Ovary (tissue), 9 donors: ENCODE data around the gene CCNK. TPM values are rescaled to one million over a fixed set of nuclear protein-coding genes. Genes with fewer than 3 reads are reported as not detected.

Source experiments
- DNase-seq, 5 donors: peaks; one replicate each; pipeline ENCODE4 v3.0.0-alpha.2; 2019 to 2020
- H3K27ac ChIP-seq, 2 donors: fragments of 200-600 bp; one replicate each; pipeline versions ENCODE4 v1.5.1 to v1.8.0; 2019 to 2022
- H3K27me3 ChIP-seq: fragments of 200-600 bp; one replicate; pipeline ENCODE4 v1.8.0; 2022
- H3K36me3 ChIP-seq: fragments of 200-600 bp; sonication (generic); one replicate; pipeline ENCODE4 v1.5.1; 2019
- H3K4me1 ChIP-seq: one replicate; pipeline ENCODE4 v1.8.1; 2013; ENCODE audit warnings: mild to moderate bottlenecking, moderate library complexity; ENCODE audit not compliant: insufficient read depth
- H3K4me3 ChIP-seq: fragments of 200-600 bp; sonication (generic); one replicate; pipeline ENCODE4 v1.5.1; 2017
- H3K9me3 ChIP-seq, 2 donors: fragments of 200-600 bp in 1 of 2; sonication (generic) in 1 of 2; one replicate each; pipeline versions ENCODE4 v1.5.1 to v1.8.1; 2013 to 2019; ENCODE audit warnings: mild to moderate bottlenecking in 1 of 2, moderate library complexity in 1 of 2
- CTCF ChIP-seq, 3 donors: fragments of 450-650 bp in 2 of 3; fragments of 200-600 bp in 1 of 3; IDR thresholded peaks; one replicate each; pipeline versions ENCODE4 v1.5.1 to v1.8.0; 2016 to 2022; ENCODE audit warnings: antibody characterized with exemption in 3 of 3, mild to moderate bottlenecking in 1 of 3
- EP300 ChIP-seq: sonication (generic); formaldehyde crosslinking; IDR thresholded peaks from one replicate; pipeline ENCODE4 v1.6.1; 2017; ENCODE audit warnings: antibody characterized with exemption
- POLR2A ChIP-seq: fragments of 450-650 bp; IDR thresholded peaks from one replicate; pipeline ENCODE4 v1.6.1; 2017; ENCODE audit warnings: antibody characterized with exemption, mild to moderate bottlenecking, moderate library complexity
- WGBS, 3 donors: extraction: QIAGEN DNeasy Blood & Tissue Kit in 1 of 3; methylation state at CpG; one replicate each; pipeline versions ENCODE4 v1.1.5 to v1.1.7; 2013 to 2017; 5-methylcytosine and 5-hydroxymethylcytosine counted together
- intact Hi-C, 4 donors: fragments of 100-400 bp; cut with DNase I; formaldehyde crosslinking; loops; one replicate each; pipeline versions ENCODE4 v1.11.0 to v1.15.1; 2022 to 2023
- polyA plus RNA-seq, 2 donors: library from polyadenylated mRNA; stranded (reverse); fragments of 200-250 nt in 1 of 2; fragments of 350-450 nt in 1 of 2; fragmentation: Illumina TruSeq in 1 of 2; extraction: RNeasy Lipid Tissue Mini Kit (QIAGEN cat#74804) in 1 of 2; gene quantifications; one replicate each; pipeline ENCODE4 v1.2.3, GENCODE V29; 2013 to 2014
- total RNA-seq, 7 donors: library from RNA; depleted of rRNA in 2 of 7; stranded (reverse); fragments of >200 nt in 2 of 7; fragmentation: NEBNext Ultra II Directional in 3 of 7; extraction: Animal tissue kit (Norgen Biotek cat#: 25700) in 3 of 7; gene quantifications; one replicate each; pipeline versions ENCODE4 v1.1.0 to v1.2.4, GENCODE V29; 2016 to 2023
- donor health status: DM: no; HTN: no; CAD: no; lungs with moderate emphysema.
- donor health status: DM: no; HTN: no; CAD: no.
- donor health status: Bipolar disorder and iron deficiency.
- donor health status: DM: yes; HTN: yes; CAD: no.
- donor health status: DM: no; HTN: no; CAD: no.
- donor health status: DM: yes; HTN: yes; CAD: no.

CCNK gene
- total and polyA plus RNA-seq, 9 donors = 17.3 to 60.0 (median 46.8) TPM

- Histone ChIP-seq H3K9me3 (no peaks in the 10 kb centered on the region), H3K4me3 (no peak overlapping the region), H3K27me3 (no peaks in the 10 kb centered on the region), H3K27ac (no peak overlapping the region), H3K36me3 (no peaks in the 10 kb centered on the region), H3K4me1 (peaks cover 18% of the 10 kb centered on the region)
- DNase-seq = peak; percentile 49 to 73 (median 58)
- intact Hi-C loops = loop anchor here in 2 of 4 donors (5.0 to 10.0 kb wide), 2 partner anchors 83 to 361 kb away; no protein-coding TSS in a partner anchor
- WGBS, 3 donors = 35 to 39% (median 36%) methylated on average over 16 of the region's 16 CpGs
- TF ChIP-seq POLR2A = no peak
- TF ChIP-seq EP300 = no peak
- no peak for TF ChIP-seq CTCF (IDR thresholded peaks at IDR 0.05)
These were observed 43.0 kb downstream of the CCNK start for GRCh38 chr14:99524091-99524661.

- intact Hi-C loops = loop anchor here in 3 of 4 donors (5.0 to 10.0 kb wide), 3 partner anchors 37 to 360 kb away; no protein-coding TSS in a partner anchor
- Histone ChIP-seq H3K4me3 (no peak overlapping the region), H3K36me3 (no peaks in the 10 kb centered on the region), H3K27ac (no peak overlapping the region), H3K27me3 (no peaks in the 10 kb centered on the region), H3K4me1 (peaks cover 18% of the 10 kb centered on the region), H3K9me3 (no peaks in the 10 kb centered on the region)
- peak in 1 of 5 donors; percentile 35 for DNase-seq
- WGBS, 3 donors = 72 to 80% (median 76%) methylated on average over 13 to 17 of the region's 17 CpGs
- no peak for TF ChIP-seq POLR2A
- TF ChIP-seq EP300 = no peak
- TF ChIP-seq CTCF (IDR thresholded peaks at IDR 0.05) = no peak
These were observed 43.8 kb downstream of the CCNK start for GRCh38 chr14:99524804-99525698.

- intact Hi-C loops = loop anchor here in 2 of 4 donors (5.0 to 10.0 kb wide), 2 partner anchors 37 to 359 kb away; no protein-coding TSS in a partner anchor
- H3K4me3 ChIP-seq = no peak overlapping the region
- H3K27me3 ChIP-seq = no peaks in the 10 kb centered on the region
- DNase-seq = peak in 1 of 5 donors; percentile 33
- no peak for TF ChIP-seq CTCF (IDR thresholded peaks at IDR 0.05)
- no peak for TF ChIP-seq POLR2A
- TF ChIP-seq EP300 = no peak
- H3K27ac ChIP-seq = no peak overlapping the region
- H3K36me3 ChIP-seq = no peaks in the 10 kb centered on the region
- H3K9me3 ChIP-seq = no peaks in the 10 kb centered on the region
- peaks cover 18% of the 10 kb centered on the region for H3K4me1 ChIP-seq
- 92 to 96% (median 93%) methylated on average over 5 to 12 of the region's 12 CpGs for WGBS, 3 donors
These were observed 44.5 kb downstream of the CCNK start for GRCh38 chr14:99525699-99526080.

GRCh38 chr14:99527026-99527425 is 45.8 kb downstream of the CCNK start:
- WGBS, 3 donors = 84 to 93% (median 86%) methylated on average over 12 of the region's 12 CpGs
- Histone ChIP-seq H3K4me3 (no peak overlapping the region), H3K4me1 (peaks cover 18% of the 10 kb centered on the region), H3K27ac (no peak overlapping the region), H3K36me3 (no peaks in the 10 kb centered on the region), H3K9me3 (no peaks in the 10 kb centered on the region), H3K27me3 (no peaks in the 10 kb centered on the region)
- DNase-seq = no peak
- intact Hi-C loops = loop anchor here in 2 of 4 donors (5.0 to 10.0 kb wide), 2 partner anchors 35 to 358 kb away; no protein-coding TSS in a partner anchor
- TF ChIP-seq CTCF (IDR thresholded peaks at IDR 0.05) (no peak), POLR2A (no peak), EP300 (no peak)
